GM19452 (cell line): ENCODE results near the gene ALOX12B.
"Not testable (repeated sequence)": the region's sequence is repeated elsewhere in the genome, so short reads cannot be mapped to it uniquely, and the experiment has no call there.

ENCODE experiments used
- ATAC-seq: cut with Tn5 transposase; IDR thresholded peaks from one replicate; pipeline ENCODE4 v1.9.1; 2021; ENCODE audit not compliant: unreplicated experiment

ALOX12B gene

GRCh38 chr17:8089728-8090127, 2.2 kb upstream of the ALOX12B start:
- no peak for ATAC-seq

DNA sequence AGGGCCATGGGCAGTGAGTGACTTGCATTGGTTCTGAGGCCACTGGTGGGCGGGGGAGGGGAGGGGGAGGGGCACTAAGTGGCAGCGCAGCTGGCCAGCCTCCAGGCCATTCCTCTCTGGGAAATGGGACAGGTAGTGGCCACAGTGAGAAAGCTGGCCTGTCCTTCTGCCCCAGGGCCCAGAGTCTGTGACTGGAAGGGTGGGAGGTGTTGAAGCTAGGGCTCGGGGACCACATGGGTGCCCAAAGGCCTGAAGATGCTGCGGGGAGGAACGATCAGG, 375 bp upstream of the ALOX12B start:
- no peak for ATAC-seq

GRCh38 chr17:8084250-8084649, 3.3 kb downstream of the ALOX12B start:
- no peak for ATAC-seq

DNA sequence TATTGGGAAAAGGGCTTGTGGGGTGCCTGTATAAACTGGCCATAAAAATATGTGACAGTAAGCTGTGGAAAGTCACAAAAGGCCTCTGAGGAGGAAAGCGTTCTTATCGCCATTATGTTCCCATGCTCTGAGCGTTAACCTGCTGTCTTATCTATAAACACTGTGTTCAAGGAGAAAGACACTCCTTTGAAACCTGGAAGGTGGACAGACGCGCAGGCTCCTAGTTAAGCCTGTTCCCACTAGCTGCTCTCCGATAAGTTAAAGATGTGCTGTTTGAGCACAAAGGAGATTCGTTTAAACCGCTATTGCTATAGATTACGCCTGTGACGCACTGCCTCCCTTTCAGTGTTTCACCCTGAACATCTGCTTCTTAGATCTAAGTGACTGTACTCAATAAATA, 5.2 kb downstream of the ALOX12B start:
- no peak for ATAC-seq

- no peak for ATAC-seq
These were observed 5.6 kb downstream of the ALOX12B start for GRCh38 chr17:8081876-8082275.

GRCh38 chr17:8080799-8081219, 6.7 kb downstream of the ALOX12B start:
- ATAC-seq, result no peak

GRCh38 chr17:8080208-8080798, 7.2 kb downstream of the ALOX12B start:
- ATAC-seq, result no peak

GRCh38 chr17:8079291-8080207, 8.0 kb downstream of the ALOX12B start:
- ATAC-seq, result peak; percentile 71

DNA sequence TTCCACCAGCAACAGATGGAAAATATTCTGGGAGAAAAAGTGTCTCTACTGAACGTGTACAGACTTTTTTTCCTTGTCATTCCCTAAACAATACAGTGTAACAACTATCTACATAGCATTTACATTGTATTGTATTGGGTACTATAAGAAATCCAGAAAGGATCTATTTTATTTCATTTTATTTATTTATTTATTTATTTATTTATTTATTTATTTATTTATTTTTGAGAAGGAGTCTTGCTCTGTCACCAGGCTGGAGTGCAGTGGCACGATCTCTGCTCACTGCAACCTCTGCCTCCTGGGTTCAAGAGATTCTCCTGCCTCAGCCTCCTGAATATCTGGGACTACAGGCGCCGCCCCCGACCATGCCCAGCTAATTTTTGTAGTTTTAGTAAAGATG, 9.6 kb downstream of the ALOX12B start:
- ATAC-seq, result not testable (repeated sequence)

DNA sequence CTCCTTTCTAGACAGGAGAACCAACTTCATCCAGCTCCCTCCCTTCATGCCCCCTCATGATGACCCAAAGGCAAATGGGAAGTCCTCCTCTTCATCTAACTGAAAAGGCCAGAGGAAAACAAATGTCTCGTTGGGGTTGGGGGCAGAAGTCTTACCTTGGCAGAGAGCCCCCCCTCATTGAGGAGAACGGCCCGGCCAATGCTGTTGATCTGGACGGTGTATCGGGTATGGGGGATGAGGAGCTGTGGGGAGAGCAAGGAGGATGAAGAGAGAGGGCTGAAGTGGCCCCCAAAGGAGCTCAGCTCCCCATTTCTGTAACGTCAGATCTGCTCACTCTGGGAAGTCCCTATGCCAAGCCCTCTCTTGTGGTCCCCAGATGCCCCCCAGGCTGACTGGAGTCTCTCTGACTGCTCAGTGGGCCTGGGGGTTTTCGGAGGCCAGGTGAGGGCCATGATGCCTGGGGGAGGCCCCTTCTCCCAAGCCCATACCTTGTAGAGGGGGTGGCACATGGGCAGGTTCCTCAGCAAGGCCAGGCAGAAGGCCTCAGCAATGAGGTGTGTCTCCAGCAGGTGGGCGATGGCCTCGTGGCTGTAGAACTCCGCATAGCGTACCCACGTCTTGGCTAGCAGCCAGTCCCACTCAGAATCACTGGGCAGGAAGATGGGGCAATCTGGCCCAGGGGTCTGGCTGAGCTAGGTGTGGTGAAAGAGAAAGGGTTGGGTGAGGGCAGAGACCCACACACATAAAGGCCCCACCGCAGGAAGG, 10.8 kb downstream of the ALOX12B start:
- no peak for ATAC-seq

DNA sequence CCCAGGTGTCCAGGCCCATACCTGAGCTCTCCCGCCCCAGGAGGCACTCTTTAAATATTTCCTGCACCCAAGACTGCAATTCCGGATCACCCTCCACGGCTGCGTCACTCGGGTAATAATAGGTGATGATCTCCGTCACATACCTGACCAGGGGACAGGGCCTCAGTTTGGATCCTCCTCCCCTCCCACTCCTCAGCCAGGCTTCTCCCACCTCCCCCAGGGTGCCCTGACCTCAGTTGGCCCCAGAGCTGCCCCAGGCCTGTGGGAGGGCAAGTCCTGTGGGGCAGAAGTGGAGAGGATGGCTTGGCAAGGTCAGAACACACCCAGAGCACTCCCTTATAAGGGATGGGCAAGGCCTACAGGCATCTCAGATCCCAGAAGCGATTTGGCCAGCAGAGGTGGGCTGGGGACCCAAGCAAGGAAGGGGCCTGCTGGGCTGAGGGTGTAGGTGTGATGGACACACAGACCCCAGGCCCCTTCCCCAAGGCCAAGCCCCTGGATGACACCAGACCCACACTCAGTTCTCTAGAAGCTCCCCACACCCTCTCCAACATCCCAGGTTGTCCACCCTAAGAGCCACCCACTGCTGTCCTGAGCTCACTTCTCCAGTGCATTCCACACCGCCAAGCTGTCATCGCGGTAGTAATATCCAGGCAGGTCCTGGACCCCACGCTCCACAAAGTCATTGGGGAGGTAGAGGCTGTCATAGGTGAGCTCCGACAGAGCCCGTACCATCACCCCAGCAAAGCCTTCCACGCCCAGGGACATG, 11.8 kb downstream of the ALOX12B start:
- ATAC-seq, result no peak

DNA sequence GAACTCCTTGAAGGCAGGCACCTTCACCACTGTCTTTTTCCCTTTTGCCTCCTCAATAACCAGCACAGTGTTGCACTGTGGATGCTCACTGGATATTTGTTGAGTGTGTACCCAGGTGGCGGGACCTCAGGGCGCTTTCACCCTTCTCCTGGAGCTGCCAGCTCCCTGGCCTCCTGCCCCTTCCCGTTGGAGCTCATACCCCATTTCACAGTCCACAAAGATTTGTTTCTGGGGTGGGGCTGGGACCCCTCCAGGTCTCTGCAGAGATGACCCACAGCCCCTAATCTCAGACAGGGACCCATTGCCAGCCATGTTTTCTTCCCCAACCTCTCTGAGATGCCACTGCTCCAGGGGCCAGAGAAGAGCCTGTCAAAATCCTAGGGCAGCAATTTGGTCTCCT, 12.4 kb downstream of the ALOX12B start:
- no peak for ATAC-seq

DNA sequence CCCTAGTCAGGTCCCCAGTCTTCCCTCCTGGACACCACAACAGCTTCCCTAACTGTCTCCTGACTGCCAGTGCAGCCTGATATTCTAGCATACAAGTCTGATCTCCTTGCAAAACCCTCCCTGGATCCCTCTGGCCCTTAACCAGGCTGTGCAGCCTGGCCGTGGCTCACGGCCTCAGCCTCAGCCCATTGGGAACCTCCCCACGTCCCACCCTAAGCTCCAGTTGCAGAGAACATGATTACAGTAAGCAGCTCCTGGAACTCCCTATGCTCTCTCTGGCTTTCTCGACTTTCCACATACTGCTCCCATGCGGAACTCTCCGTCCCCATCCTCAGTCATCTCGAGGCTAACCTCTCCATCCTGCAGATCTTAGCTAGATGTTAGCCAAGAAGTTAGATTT, 13.0 kb downstream of the ALOX12B start:
- no peak for ATAC-seq

GRCh38 chr17:8073627-8074484, 13.7 kb downstream of the ALOX12B start:
- ATAC-seq, result no peak

DNA sequence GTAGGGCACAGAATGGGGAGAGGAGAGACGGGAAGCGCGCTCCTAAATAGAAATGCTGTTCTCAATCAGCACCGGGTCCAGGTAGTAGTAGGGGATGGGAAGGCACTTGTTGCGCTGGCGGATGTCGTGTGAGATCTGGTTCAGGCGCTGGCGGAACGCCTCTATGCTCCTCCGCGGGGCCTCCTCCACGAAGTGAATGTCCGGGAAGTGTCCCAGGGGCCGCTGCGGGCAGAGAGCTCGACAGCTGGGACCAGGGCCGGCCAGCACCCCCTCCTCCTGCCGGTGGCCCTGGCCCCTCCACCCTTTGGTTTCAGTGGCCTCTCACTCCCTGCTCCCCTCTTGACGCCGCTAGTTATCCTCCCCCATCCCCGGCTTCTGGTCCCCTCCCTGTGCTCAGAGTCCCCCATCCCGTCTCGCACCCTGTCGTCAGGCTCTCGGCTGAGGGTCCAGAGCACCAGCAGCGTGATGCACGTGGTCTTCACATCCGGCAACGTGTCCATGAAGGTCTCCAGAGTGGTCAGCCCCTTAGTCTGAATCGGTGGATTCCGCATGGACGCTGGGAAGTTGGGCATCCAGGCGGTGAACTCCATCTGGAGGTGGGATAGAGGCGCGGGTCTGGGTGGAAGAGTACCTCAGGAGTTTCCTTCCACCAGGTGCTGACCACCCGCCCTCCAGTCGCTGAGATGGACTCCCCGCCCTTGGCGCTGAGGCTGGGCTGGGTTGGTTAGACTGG, 14.6 kb downstream of the ALOX12B start:
- no peak for ATAC-seq

DNA sequence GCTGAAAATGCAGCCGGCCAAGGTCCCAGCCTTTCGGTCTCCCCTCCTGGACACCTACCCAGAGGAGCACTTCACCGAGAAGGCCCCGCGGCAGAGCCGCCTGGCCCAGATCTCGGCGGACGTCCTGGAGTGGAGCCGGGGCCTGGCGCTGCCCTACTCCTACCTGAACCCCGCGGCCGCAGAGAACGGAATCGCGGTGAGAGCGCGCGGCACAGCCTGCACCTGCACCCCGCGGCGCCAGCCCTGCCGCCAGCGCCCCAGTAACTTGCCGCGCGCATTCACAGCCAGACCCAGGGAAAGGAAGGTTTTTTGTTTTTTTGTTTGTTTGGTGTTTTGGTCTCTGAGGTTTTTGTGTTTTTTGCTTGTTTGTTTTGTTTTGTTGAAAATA, 15.2 kb downstream of the ALOX12B start:
- ATAC-seq, result no peak

- no peak for ATAC-seq
These were observed 16.0 kb downstream of the ALOX12B start for GRCh38 chr17:8071496-8071895.

DNA sequence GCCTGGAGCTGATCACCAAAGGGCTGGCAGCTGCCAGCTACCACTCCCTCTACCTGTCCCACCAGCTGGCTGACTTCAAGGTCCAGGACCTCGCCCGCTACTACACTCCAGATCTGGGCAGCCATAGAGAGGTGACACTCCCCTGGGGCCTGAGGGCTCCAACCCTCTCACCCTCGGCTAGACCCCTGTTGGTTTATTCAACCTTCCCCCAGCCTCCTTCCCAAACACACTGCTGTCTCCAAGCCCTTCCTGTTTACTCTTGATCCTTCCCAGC, 18.0 kb downstream of the ALOX12B start:
- ATAC-seq, result no peak

- ATAC-seq, result no peak
These were observed 18.6 kb downstream of the ALOX12B start for GRCh38 chr17:8068736-8069586.
